Fibroblast of lung (primary cell): Measurements from ENCODE around the gene RBM39. TPM values are rescaled to one million over a fixed set of nuclear protein-coding genes. Genes with fewer than 3 reads are reported as not detected.

Source experiments
- DNase-seq, 2 donors: peaks; one replicate each; pipeline versions ENCODE4 v3.0.0 to v3.0.0-alpha.2; 2010; ENCODE audit warnings: low read depth in 2 of 2
- H2AFZ ChIP-seq: 2 replicates; pipeline ENCODE4 v1.5.1; 2012; ENCODE audit warnings: low read length, control low read depth, inconsistent platforms
- H3K27ac ChIP-seq: 2 replicates; pipeline ENCODE4 v1.5.1; 2011; ENCODE audit warnings: low read length, control low read depth; ENCODE audit not compliant: insufficient read depth
- H3K27me3 ChIP-seq: 2 replicates; pipeline ENCODE4 v1.5.1; 2011; ENCODE audit warnings: mild to moderate bottlenecking, low read length; ENCODE audit not compliant: control insufficient read depth, insufficient read depth
- H3K36me3 ChIP-seq: 2 replicates; pipeline ENCODE4 v1.5.1; 2011; ENCODE audit warnings: low read length; ENCODE audit not compliant: control insufficient read depth, insufficient read depth
- H3K4me1 ChIP-seq: 2 replicates; pipeline ENCODE4 v1.5.1; 2011; ENCODE audit warnings: low read length; ENCODE audit not compliant: control insufficient read depth, insufficient read depth; ENCODE audit errors: extremely low read depth
- H3K4me2 ChIP-seq: 2 replicates; pipeline ENCODE4 v1.5.1; 2011; ENCODE audit warnings: low read length, control low read depth; ENCODE audit not compliant: insufficient read depth; ENCODE audit errors: extremely low read depth
- H3K4me3 ChIP-seq, 4 experiments: fragments of 200-600 bp in 1 of 4; sonication (generic) in 1 of 4; replicated peaks in 1 of 4; 2 replicates each; pipeline ENCODE4 v1.5.1; 2011 to 2016; ENCODE audit warnings: low read length in 4 of 4, low read depth in 3 of 4, mild to moderate bottlenecking in 3 of 4, control low read depth in 2 of 4, inconsistent platforms in 1 of 4, mixed read lengths in 1 of 4; ENCODE audit not compliant: insufficient read depth in 1 of 4; ENCODE audit errors: control extremely low read depth in 1 of 4
- H3K79me2 ChIP-seq: 2 replicates; pipeline ENCODE4 v1.5.1; 2012; ENCODE audit warnings: mild to moderate bottlenecking, low read length, inconsistent platforms; ENCODE audit not compliant: control insufficient read depth, insufficient read depth
- H3K9ac ChIP-seq: 2 replicates; pipeline ENCODE4 v1.5.1; 2011; ENCODE audit warnings: mild to moderate bottlenecking, low read length, control low read depth; ENCODE audit not compliant: insufficient read depth
- H3K9me3 ChIP-seq: 2 replicates; pipeline ENCODE4 v1.5.1; 2012; ENCODE audit warnings: low read depth, low read length; ENCODE audit not compliant: control insufficient read depth, insufficient read depth
- H4K20me1 ChIP-seq: 2 replicates; pipeline ENCODE4 v1.5.1; 2011; ENCODE audit warnings: low read length; ENCODE audit not compliant: control insufficient read depth, insufficient read depth; ENCODE audit errors: extremely low read depth
- EZH2 ChIP-seq: IDR thresholded peaks from 2 replicates; pipeline ENCODE4 v1.5.1; 2012; ENCODE audit warnings: low read length, control low read depth, mild to moderate bottlenecking; ENCODE audit errors: missing control alignments
- polyA plus RNA-seq, 2 donors: library from polyadenylated mRNA; depleted of rRNA in 1 of 2; stranded (reverse) in 1 of 2; unstranded in 1 of 2; fragments of >200 nt; gene quantifications; 2 replicates each; pipeline ENCODE4 v1.2.1, GENCODE V29; 2011 to 2012; ENCODE audit warnings: missing spikeins in 1 of 2
- total RNA-seq: library from RNA; depleted of rRNA; stranded (reverse); fragments of >200 nt; gene quantifications from 2 replicates; pipeline ENCODE4 v1.2.1, GENCODE V29; 2014
- TF ChIP-seq, protein P1 (sequence below), 2 donors: IDR thresholded peaks in 1 of 2; conservative IDR thresholded peaks in 1 of 2; 1 replicate in 1 of 2; 2 replicates in 1 of 2; pipeline ENCODE4 v1.5.1; 2011 to 2012; ENCODE audit warnings: low read length in 2 of 2, control low read depth in 1 of 2, inconsistent platforms in 1 of 2, low read depth in 1 of 2, mild to moderate bottlenecking in 1 of 2

RBM39 gene
- total and polyA plus RNA-seq, 2 donors (not counting 1 experiment from before 2014, with no cell fraction given): 57.7 to 465 TPM

DNA sequence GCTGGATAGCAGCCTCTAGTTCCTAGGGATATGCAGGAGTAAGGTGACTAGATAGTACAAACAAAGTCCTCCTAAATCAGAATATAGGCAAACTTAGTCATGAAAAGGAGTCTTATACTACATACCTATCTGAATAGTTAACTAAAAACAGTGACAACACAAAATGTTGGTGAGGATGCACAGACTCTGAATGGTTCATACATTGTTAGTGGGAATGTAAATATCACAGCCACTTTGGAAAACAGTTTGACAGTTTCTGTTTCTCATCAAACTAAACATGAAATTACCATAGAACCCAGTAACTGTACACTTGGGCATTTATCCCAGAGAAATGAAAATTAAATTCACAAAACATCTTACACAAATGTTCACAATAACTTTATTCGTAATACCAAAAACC is 60.1 kb downstream of the RBM39 start:
- Histone ChIP-seq H3K27ac (no peak overlapping the region), H3K4me3 (no peak overlapping the region), H3K4me2 (no peak overlapping the region), H3K36me3 (no peaks in the 10 kb centered on the region), H3K79me2 (no peaks in the 10 kb centered on the region), H4K20me1 (no peaks in the 10 kb centered on the region), H3K27me3 (no peaks in the 10 kb centered on the region), H3K4me1 (no peaks in the 10 kb centered on the region), H3K9me3 (no peaks in the 10 kb centered on the region), H2AFZ (no peak overlapping the region), H3K9ac (no peak overlapping the region)
- no peak for DNase-seq
- TF ChIP-seq, protein P1, sequence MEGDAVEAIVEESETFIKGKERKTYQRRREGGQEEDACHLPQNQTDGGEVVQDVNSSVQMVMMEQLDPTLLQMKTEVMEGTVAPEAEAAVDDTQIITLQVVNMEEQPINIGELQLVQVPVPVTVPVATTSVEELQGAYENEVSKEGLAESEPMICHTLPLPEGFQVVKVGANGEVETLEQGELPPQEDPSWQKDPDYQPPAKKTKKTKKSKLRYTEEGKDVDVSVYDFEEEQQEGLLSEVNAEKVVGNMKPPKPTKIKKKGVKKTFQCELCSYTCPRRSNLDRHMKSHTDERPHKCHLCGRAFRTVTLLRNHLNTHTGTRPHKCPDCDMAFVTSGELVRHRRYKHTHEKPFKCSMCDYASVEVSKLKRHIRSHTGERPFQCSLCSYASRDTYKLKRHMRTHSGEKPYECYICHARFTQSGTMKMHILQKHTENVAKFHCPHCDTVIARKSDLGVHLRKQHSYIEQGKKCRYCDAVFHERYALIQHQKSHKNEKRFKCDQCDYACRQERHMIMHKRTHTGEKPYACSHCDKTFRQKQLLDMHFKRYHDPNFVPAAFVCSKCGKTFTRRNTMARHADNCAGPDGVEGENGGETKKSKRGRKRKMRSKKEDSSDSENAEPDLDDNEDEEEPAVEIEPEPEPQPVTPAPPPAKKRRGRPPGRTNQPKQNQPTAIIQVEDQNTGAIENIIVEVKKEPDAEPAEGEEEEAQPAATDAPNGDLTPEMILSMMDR (conservative IDR thresholded peaks at IDR 0.05 in 1 of 2, IDR thresholded peaks at IDR 0.05 in 1 of 2; ENCODE audit: low read depth in 1 of 2, low read length in 2 of 2): no peak
- TF ChIP-seq EZH2: no peak

DNA sequence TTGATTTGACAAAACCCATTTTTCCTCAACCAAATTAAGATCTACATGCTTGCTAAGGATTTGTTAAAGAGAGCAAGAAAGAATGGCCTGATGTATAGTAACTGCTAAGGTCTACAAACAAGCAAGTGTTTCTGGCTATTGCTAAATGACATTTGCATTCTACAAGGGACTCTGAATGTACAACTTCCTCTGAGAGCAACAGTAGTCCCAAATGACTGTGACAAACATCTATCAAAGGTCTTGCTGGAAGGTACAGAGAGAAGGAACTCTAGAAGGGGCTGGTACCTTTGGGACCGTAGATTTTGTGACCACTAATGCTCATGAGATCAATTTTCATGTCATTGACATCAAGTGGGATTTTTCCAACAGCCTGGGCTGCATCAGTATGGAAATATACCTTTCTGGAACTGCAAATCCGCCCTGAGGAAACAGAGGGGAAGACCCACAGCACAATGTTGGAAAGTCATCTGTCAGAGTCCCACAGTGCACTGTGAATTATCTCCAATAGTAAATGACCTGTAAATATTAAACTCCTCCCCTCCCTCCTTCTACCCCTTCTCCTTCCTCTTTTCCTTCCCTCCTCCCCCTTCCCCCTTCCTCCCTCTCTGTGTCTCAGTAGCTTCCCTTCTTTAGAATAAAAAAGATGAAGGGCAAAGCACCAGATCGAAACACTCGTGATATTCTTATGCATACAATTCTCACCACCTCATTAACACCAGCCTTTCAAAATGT is 61.4 kb downstream of the RBM39 start:
- no peak for TF ChIP-seq EZH2
- DNase-seq: no peak
- no peaks in the 10 kb centered on the region for H3K79me2 ChIP-seq

DNA sequence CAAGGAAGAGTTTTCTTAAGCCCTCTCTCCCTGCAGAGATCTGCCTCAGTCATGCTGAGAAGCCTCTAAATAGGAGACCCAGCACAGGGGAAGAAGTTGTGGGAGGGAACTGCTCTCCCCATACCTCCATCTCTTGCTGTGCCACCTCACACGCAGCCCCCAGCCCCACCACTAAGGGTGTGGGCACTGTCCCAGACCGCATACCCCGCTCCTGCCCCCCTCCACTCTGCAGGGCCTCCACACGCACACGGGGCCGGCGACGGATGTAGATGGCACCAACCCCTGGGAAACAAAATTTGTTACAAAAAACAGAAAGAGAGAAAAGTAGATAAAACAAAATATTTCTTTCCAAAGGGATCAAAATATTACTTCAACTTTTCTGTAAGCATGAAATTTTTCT is 67.1 kb downstream of the RBM39 start:
- H3K27ac ChIP-seq: no peak overlapping the region
- H3K4me1 ChIP-seq: no peaks in the 10 kb centered on the region
- H3K9ac ChIP-seq: no peak overlapping the region
- H3K36me3 ChIP-seq: peaks cover 4% of the 10 kb centered on the region
- no peak for DNase-seq
- no peak overlapping the region for H3K4me3 ChIP-seq
- H4K20me1 ChIP-seq: no peaks in the 10 kb centered on the region
- H3K27me3 ChIP-seq: no peaks in the 10 kb centered on the region
- no peaks in the 10 kb centered on the region for H3K79me2 ChIP-seq
- no peak overlapping the region for H3K4me2 ChIP-seq
- TF ChIP-seq, protein P1 (conservative IDR thresholded peaks at IDR 0.05 in 1 of 2, IDR thresholded peaks at IDR 0.05 in 1 of 2; ENCODE audit: low read depth in 1 of 2, low read length in 2 of 2): no peak
- no peak for TF ChIP-seq EZH2
- no peak overlapping the region for H2AFZ ChIP-seq
- H3K9me3 ChIP-seq: no peaks in the 10 kb centered on the region

More for the DNA sequence above, 61.4 kb downstream of the RBM39 start:
- no peaks in the 10 kb centered on the region for H3K9me3 ChIP-seq
- no peaks in the 10 kb centered on the region for H4K20me1 ChIP-seq
- no peak overlapping the region for H3K4me3 ChIP-seq
- H3K27ac ChIP-seq: no peak overlapping the region
- H3K27me3 ChIP-seq: no peaks in the 10 kb centered on the region
- H3K36me3 ChIP-seq: no peaks in the 10 kb centered on the region
- H3K4me2 ChIP-seq: no peak overlapping the region
- H3K9ac ChIP-seq: no peak overlapping the region
- H2AFZ ChIP-seq: no peak overlapping the region
- H3K4me1 ChIP-seq: no peaks in the 10 kb centered on the region
